Measurements from ENCODE around the gene GDF10.
A peak's percentile ranks its signal among the peaks of the same experiment; 100 is the strongest.

The GDF10 gene

DNA sequence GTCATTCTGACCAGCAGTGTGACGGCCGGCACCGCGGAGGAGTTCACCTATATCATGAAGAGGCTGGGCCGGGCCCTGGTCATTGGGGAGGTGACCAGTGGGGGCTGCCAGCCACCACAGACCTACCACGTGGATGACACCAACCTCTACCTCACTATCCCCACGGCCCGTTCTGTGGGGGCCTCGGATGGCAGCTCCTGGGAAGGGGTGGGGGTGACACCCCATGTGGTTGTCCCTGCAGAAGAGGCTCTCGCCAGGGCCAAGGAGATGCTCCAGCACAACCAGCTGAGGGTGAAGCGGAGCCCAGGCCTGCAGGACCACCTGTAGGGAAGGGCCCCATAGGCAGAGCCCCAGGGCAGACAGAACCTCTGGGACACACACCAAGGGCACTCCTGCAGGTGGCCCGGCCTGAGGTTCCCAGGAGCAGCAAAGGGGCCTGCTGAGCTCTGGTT, 57.2 kb downstream of the GDF10 start:
- DNase-seq = no peak

DNA sequence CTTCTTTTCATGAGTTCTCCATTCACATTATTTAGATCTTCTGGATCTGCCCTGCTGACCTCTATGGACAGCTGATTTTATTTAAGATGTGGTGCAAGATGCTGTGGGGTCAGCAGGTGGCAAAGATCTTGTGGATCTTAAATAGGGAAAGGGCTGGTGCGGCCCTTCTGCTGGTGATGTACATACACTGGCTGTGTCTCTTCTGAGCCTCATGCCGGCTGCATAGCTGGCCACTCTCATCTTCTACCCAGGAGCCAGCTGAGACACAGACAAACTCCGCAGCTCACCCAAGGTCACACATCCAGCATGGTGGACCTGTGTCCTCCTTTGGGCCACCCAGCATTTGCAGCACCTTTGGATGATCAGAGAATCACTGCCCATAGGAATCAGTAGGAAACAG, 57.9 kb downstream of the GDF10 start:
- no peak for DNase-seq

DNA sequence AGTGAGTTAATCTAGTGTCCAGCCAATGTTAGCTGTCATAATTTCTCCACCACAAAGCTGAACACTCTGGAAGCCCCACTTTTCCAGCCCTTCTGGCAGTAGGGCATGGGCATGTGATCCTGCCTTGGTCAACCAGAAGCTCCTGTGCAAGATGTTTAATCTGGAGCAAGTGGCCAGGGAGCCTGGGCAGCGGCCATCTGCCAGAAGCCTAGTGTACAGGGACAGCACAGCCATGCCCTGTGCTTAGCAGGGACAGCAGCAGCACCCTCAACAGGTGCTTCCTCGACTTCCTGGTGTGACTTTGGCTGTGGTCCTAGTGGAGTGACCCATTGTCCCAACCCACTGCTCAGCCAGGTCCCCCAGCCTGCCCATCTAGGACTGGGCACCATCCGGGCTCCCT, 58.5 kb downstream of the GDF10 start:
- no peak for DNase-seq

DNA sequence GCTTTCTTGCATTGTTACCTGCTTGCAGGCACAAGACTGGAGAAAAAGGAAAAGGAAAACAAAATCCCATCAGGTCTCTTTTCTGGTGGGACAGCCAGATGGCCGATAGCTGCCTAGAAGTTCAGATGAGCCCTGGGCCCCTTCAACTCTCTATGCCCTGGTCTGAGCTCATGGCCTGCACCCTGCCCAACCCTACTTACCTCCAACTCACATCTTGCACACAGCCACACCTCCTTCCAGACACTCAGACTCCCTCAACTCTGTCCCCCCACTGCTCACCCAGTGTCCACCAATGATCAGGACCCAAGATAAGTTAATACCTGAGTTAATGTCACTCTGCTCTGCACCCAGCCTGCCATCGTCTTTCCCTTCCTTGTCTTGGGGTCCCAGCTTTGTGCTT, 59.1 kb downstream of the GDF10 start:
- no peak for DNase-seq

DNA sequence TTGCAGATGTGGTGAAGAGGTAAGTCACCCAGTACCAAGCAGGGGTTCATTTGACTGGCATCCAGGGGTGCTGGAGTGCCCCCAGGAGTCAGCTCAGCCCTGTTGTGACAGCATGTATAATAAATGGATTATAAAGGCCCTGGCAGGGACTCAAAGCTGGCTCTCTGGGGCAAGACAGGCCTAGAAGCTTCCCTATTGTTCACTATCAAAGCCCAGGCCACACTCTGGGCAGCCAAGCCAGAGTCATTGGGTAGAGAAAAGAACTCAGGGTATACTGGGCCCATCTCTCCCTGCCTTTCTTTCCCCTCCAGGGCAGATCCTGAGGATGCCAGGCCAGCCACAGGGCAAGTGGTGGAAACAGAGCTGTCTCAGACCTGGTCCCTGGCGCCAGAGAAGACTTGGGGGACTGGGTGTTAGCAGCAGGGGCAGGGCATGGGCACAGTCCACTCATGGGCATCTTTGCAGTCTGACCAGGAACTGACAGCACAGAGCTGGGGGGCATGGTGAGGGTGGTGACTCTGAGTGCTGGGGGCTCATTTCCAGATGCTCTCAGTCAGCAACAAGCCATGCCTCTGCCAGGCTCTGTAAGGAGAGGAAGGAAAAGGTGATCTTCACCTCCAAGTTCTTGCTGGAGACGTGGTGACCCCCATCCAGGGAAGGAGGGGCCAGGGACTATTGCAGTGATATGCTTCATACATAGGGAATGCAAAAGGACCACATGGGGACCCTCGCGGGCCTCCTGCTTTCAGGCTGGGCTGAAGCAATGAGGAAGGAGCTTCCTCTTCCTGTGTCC, 59.8 kb downstream of the GDF10 start:
- DNase-seq = no peak

DNA sequence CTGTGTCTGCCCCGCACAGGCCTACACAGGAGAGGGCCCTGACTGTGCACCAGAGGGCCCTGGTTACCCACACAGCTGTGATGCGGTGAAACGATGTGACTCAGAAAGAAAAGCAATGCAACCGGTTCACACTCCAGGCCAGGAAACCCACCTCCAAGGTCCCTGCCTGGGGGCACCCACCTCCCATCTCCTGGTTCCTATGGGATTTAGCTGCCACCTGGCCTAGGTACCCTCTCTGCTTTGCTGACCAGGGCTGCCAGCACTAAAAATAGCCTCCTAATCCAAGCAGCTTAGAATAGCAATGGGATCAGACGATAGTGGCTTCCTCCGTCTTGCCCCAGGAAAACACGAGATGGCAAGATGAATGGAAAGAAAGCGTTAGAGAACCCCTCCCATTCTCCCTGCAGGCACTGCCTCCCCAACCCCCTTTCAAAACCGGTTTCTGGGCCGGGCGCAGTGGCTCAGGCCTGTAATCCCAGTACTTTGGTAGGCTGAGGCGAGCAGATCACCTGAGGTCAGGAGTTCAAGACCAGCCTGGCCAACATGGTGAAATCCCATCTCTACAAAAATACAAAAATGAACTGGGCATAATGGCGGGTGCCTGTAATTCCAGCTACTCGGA, 60.5 kb downstream of the GDF10 start:
- DNase-seq = no peak

DNA sequence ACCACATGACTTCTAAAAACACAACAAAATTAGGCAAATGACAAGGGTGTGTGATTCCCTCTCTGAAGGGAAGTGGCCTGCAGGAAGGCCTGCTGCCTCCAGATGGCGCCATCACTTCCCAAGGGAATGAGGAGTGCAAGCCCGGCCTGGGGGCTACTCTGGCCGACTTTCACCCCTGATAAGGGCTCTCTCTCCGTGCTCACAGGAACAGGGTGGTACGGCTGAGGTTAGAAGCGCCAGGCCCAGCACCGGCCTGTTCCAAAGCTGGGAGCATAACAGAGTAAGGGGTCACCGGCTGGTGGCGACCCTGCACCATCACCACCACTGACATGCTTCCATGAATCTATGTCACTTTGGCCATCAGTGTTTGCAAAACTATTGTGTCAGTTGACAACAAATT, 61.3 kb downstream of the GDF10 start:
- peak; percentile 59 for DNase-seq

DNA sequence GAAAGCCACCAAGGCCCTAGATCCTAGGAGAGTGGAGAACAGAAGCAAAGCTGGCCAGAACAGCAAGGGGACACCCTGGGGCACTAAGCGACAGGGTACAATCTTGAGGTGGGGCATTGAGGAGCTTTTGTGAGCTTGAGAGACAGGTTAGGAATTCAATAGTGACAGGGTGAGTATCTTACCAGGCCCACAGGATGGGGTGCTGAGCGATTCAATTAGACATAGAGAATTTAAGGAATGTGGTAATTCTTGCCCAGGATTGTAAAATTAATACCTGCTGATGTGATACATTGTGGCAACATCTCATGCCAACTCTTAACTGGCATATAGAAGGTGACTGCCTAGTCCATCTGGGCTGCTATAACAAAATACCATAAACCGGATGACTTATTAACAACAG, 62.2 kb downstream of the GDF10 start:
- no peak for DNase-seq
